Coronary artery (tissue), 2 donors: ENCODE data around the gene ZDHHC20.
A peak's percentile ranks its signal among the peaks of the same experiment; 100 is the strongest.

ENCODE experiments used
- DNase-seq: peaks from one replicate; pipeline ENCODE4 v3.0.0-alpha.2; 2017; ENCODE audit warnings: low spot score
- H3K27ac ChIP-seq, 2 donors: fragments of 200-600 bp; sonication (generic); one replicate each; pipeline ENCODE4 v1.5.1; 2016 to 2019
- H3K4me3 ChIP-seq: fragments of 200-600 bp; sonication (generic); 2 replicates; pipeline ENCODE4 v1.5.1; 2016; ENCODE audit warnings: mild to moderate bottlenecking, moderate library complexity
- TF ChIP-seq, protein P1 (sequence below): fragments of 200-600 bp; sonication (generic); IDR thresholded peaks from one replicate; pipeline ENCODE4 v1.5.1; 2019; ENCODE audit warnings: antibody characterized with exemption

The ZDHHC20 gene

DNA sequence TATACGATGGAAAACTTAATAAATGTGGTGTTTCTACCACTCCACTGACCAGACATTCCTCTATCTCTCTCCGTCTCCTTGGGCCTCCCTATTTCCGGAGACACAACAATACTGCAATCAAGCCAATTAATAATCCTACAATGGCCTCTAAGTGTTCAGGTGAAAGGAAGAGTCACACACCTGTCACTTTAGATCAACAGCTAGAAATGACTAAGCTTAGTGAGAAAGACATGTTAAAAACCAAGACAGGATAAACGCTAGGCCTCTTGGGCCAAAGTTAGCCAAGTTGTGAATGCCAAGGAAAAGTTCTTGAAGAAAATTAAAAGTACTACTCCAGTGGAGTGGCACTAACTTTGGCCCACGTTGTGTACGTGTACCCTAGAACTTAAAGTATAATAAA lies 22.5 kb downstream of the ZDHHC20 start:
- DNase-seq: no peak
- TF ChIP-seq, protein P1, sequence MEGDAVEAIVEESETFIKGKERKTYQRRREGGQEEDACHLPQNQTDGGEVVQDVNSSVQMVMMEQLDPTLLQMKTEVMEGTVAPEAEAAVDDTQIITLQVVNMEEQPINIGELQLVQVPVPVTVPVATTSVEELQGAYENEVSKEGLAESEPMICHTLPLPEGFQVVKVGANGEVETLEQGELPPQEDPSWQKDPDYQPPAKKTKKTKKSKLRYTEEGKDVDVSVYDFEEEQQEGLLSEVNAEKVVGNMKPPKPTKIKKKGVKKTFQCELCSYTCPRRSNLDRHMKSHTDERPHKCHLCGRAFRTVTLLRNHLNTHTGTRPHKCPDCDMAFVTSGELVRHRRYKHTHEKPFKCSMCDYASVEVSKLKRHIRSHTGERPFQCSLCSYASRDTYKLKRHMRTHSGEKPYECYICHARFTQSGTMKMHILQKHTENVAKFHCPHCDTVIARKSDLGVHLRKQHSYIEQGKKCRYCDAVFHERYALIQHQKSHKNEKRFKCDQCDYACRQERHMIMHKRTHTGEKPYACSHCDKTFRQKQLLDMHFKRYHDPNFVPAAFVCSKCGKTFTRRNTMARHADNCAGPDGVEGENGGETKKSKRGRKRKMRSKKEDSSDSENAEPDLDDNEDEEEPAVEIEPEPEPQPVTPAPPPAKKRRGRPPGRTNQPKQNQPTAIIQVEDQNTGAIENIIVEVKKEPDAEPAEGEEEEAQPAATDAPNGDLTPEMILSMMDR: no peak
- no peak overlapping the region for H3K4me3 ChIP-seq
- H3K27ac ChIP-seq: peak overlapping the region in 1 of 2 donors; percentile 65

DNA sequence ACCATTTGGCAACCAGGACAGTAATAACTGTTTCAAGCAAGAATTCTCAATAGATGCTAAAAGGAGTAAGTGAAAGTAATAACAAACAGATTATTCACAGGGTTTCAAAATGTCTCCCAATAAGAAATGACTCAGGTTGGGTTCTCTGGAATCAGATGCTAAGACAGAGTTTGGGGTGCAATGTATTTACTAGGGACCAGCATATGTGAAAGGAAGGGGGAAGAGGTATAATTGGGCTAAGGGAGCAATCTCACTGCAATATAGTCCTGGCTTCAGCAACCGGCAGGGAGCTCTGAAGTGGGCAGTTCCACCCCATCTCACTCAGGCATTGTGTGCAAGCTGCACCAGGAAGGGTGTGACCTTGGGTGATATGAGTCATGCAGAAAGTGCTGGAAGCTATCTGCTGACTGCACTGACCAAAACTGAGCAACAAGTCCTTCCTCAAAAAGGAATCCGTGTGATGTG lies 23.4 kb downstream of the ZDHHC20 start:
- H3K27ac ChIP-seq: peak overlapping the region; percentile 19 to 65
- no peak for DNase-seq
- no peak overlapping the region for H3K4me3 ChIP-seq
- TF ChIP-seq, protein P1: no peak

DNA sequence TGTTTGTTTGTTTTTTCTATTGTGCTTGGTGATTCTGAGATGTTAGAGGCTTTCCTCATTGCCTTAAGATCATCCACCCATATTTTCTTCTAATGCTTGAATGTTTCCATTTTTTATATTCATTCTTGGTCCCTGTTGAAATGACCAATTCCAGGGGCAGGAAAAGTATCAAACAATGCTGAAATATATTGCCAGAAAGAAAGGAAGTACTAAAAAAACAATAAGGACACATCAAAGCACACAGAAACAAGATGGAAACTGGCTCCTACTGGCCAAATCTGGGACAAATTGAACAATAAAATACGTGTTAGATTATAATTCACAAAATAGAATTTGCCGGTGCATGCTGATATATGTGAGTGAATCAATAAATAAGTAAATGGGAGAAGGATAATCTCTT lies 23.9 kb downstream of the ZDHHC20 start:
- Histone ChIP-seq H3K4me3 (no peak overlapping the region), H3K27ac (peak overlapping the region; percentile 19 to 65)
- TF ChIP-seq, protein P1: no peak
- DNase-seq: no peak

DNA sequence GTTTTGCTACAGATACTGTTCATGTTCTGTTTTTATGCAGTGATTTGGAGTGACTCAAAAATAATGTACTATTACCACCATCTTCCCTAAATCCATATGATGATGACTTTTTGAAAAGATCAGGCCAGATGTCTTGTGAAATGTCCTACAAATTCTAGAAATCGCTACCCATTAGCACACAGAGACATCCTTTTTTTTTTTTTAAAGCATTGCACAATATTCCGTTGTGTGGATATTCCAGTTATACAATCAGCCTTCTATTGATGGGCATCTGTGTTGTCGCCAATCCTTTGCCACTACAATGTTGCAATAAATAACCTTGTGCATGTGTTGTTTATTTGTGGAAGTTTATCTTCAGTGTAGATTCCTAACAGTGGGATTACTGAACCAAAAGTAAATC lies 24.5 kb downstream of the ZDHHC20 start:
- no peak overlapping the region for H3K4me3 ChIP-seq
- TF ChIP-seq, protein P1: no peak
- DNase-seq: no peak
- H3K27ac ChIP-seq: no peak overlapping the region

DNA sequence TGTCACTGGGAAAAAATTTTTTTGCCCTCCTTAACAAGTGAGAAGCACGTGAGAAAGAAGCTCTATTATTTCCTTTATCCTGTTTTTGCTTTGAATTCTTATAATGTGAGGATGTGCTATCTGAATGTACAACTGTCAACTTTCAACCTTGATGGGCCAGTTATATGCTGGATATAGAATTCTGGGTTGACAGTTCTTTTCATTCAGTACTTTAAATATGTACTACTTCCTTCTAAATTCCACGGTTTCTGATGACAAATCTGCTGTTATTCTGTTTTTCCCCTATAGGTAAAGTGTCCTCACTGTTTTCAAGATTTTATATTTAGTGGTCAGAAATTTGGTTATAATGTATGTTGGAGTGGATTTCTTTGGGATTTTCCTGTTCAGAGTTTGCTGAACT lies 29.9 kb downstream of the ZDHHC20 start:
- Histone ChIP-seq H3K27ac (no peak overlapping the region), H3K4me3 (no peak overlapping the region)
- DNase-seq: no peak
- TF ChIP-seq, protein P1: no peak

DNA sequence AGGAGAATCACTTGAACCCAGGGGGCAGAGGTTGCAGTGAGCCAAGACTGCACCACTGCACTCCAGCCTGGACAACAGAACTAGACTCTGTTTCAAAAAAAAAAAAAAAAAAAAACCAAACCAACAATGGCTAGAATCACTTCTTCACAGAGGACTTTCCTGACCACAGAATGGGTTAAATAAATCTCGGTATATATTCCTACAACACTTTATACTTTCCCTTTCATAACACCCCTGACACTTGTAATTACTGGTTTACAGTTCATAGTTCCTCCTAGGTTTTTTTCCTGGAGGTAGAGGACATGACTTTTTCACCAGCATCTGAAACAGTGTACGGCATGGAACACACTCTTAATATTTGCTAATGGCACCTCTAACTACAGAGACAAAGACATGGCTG lies 31.4 kb downstream of the ZDHHC20 start:
- TF ChIP-seq, protein P1: no peak
- DNase-seq: no peak
- Histone ChIP-seq H3K4me3 (no peak overlapping the region), H3K27ac (no peak overlapping the region)

DNA sequence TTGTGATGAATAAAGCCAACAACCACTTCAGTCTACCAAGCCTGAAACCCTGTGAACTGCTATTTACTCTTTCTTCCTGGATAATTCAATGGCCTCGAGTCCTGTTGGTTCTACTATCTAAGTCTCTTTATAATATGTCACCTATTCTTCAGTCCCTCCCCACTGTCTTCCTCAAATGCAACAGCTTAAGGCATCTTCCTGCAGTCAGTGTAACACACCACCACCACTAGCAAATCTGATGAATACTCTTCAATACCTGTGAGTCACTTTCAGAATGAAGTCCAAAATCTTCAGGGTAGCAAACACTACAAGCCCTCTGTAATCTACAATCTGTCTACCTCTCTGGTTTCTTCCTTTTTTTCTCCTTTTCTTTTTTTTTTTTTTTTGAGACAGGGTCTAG lies 32.9 kb downstream of the ZDHHC20 start:
- TF ChIP-seq, protein P1: no peak
- H3K27ac ChIP-seq: no peak overlapping the region

More for the DNA sequence above, 32.9 kb downstream of the ZDHHC20 start:
- no peak for DNase-seq
- no peak overlapping the region for H3K4me3 ChIP-seq
